HG02970 (cell line): Measurements from ENCODE around the gene CFP.

Source experiments
- ATAC-seq: cut with Tn5 transposase; IDR thresholded peaks from one replicate; pipeline ENCODE4 v1.9.1; 2021; ENCODE audit warnings: mild to moderate bottlenecking, moderate library complexity, moderate number of reproducible peaks; ENCODE audit not compliant: unreplicated experiment, low FRiP score

CFP gene

GRCh38 chrX:47577424-47577823, 52.3 kb downstream of the CFP start:
- no peak for ATAC-seq

- no peak for ATAC-seq
Measured at GRCh38 chrX:47576021-47576898, 53.5 kb downstream of the CFP start.

- ATAC-seq = no peak
Measured at GRCh38 chrX:47574547-47575301, 55.0 kb downstream of the CFP start.

- no peak for ATAC-seq
Measured at GRCh38 chrX:47574076-47574546, 55.6 kb downstream of the CFP start.

GRCh38 chrX:47573341-47574075, 56.2 kb downstream of the CFP start:
- ATAC-seq = no peak
